Heart left ventricle (tissue), 16 donors: Measurements from ENCODE around the gene PRKACG. TPM values are rescaled to one million over a fixed set of nuclear protein-coding genes. Genes with fewer than 3 reads are reported as not detected.

ENCODE experiments used
- ATAC-seq, 4 donors: fragments of 200-7000 bp; cut with Tn5 transposase; one replicate each; pipeline ENCODE4 v1.9.1; 2020 to 2022; ENCODE audit warnings: moderate library complexity in 4 of 4, mild to moderate bottlenecking in 3 of 4, moderate number of reproducible peaks in 1 of 4
- DNase-seq, 5 donors: peaks; one replicate each; pipeline ENCODE4 v3.0.0-alpha.2; 2020
- H3K27ac ChIP-seq, 12 donors: fragments of 200-600 bp; sonication (generic) in 4 of 12; one replicate each; pipeline versions ENCODE4 v1.5.0 to v1.8.0; 2016 to 2022; ENCODE audit warnings: mild to moderate bottlenecking in 2 of 12
- H3K27me3 ChIP-seq, 9 donors: fragments of 200-600 bp; sonication (generic) in 2 of 9; one replicate each; pipeline versions ENCODE4 v1.5.1 to v1.8.0; 2016 to 2022; ENCODE audit warnings: mild to moderate bottlenecking in 3 of 9
- H3K36me3 ChIP-seq, 9 donors: fragments of 200-600 bp; sonication (generic) in 2 of 9; one replicate each; pipeline versions ENCODE4 v1.5.0 to v1.8.0; 2018 to 2022; ENCODE audit warnings: mild to moderate bottlenecking in 2 of 9
- H3K4me1 ChIP-seq, 12 donors: fragments of 200-600 bp; sonication (generic) in 4 of 12; one replicate each; pipeline versions ENCODE4 v1.5.0 to v1.8.0; 2016 to 2022; ENCODE audit warnings: mild to moderate bottlenecking in 3 of 12
- H3K4me3 ChIP-seq, 12 donors: fragments of 200-600 bp; sonication (generic) in 4 of 12; one replicate each; pipeline versions ENCODE4 v1.5.0 to v1.8.0; 2017 to 2022; ENCODE audit warnings: mild to moderate bottlenecking in 9 of 12, moderate library complexity in 4 of 12
- H3K9me3 ChIP-seq, 12 donors: fragments of 200-600 bp; sonication (generic) in 4 of 12; one replicate each; pipeline versions ENCODE4 v1.5.0 to v1.8.0; 2016 to 2022; ENCODE audit warnings: mild to moderate bottlenecking in 1 of 12
- POLR2A ChIP-seq, 2 donors: fragments of 450-650 bp; IDR thresholded peaks; one replicate each; pipeline ENCODE4 v1.6.1; 2017; ENCODE audit warnings: antibody characterized with exemption in 2 of 2, mild to moderate bottlenecking in 2 of 2, moderate library complexity in 2 of 2
- WGBS, 4 donors: extraction: QIAGEN DNeasy Blood & Tissue Kit in 2 of 4; methylation state at CpG; one replicate each; pipeline versions ENCODE4 v1.1.5 to v1.1.7; 2013 to 2018; 5-methylcytosine and 5-hydroxymethylcytosine counted together
- intact Hi-C, 10 donors: fragments of 100-400 bp; cut with DNase I; formaldehyde crosslinking; loops; one replicate each; pipeline versions ENCODE4 v1.11.1 to v1.14.2; 2022
- polyA plus RNA-seq, 2 donors: library from polyadenylated mRNA; stranded (reverse); fragments of 200-250 nt; gene quantifications; one replicate each; pipeline ENCODE4 v1.2.3, GENCODE V29; 2013
- total RNA-seq, 9 donors: library from RNA; depleted of rRNA in 2 of 9; stranded (reverse); fragments of >200 nt in 2 of 9; fragmentation: NEBNext Ultra II Directional in 3 of 9; extraction: Animal tissue kit (Norgen Biotek cat#: 25700) in 3 of 9; gene quantifications; one replicate each; pipeline versions ENCODE4 v1.1.0 to v1.2.4, GENCODE V29; 2016 to 2023
- TF ChIP-seq, protein P1 (sequence below), 12 donors: fragments of 200-600 bp; sonication (generic) in 4 of 12; IDR thresholded peaks; one replicate each; pipeline versions ENCODE4 v1.5.0 to v1.8.0; 2018 to 2022; ENCODE audit warnings: antibody characterized with exemption in 12 of 12, mild to moderate bottlenecking in 5 of 12
- donor health status: ischemic (EF 13 %, LVEDD 7.1; RV severe dilation, severe dysfunction).
- donor health status: healthy with polysubstance abuse.
- donor health status: DM: no; HTN: yes; CAD: no.
- donor health status: DM: no; HTN: no; CAD: no.
- donor health status: ischemic (EF 25% LVEDD 6.9; RV normal size, moderate dysfunction).
- donor health status: ischemic (EF 25% LVEDD 5.7; RV mildly dilated, moderate dysfunction).
- donor health status: healthy.
- donor health status: DM: yes; HTN: yes; CAD: no.
- donor health status: ischemic (EF 35%, LVEDD 5.7; RV mildly dilated, moderate dysfunction).
- donor health status: nonischemic (EF 11% LVEDD 7.7; RV severe dilation, severe dysfunction).
- donor health status: DM: yes; HTN: yes; CAD: no.
- donor health status: PGD.
- donor health status: ischemic (EF 29% LVEDD 5.4; RV normal size, mild dysfunction).
- donor health status: nonischemic (EF 23%, LVEDD 6.1; RV moderate dilation, normal function).

PRKACG gene
- total and polyA plus RNA-seq, 11 donors = not detected

DNA sequence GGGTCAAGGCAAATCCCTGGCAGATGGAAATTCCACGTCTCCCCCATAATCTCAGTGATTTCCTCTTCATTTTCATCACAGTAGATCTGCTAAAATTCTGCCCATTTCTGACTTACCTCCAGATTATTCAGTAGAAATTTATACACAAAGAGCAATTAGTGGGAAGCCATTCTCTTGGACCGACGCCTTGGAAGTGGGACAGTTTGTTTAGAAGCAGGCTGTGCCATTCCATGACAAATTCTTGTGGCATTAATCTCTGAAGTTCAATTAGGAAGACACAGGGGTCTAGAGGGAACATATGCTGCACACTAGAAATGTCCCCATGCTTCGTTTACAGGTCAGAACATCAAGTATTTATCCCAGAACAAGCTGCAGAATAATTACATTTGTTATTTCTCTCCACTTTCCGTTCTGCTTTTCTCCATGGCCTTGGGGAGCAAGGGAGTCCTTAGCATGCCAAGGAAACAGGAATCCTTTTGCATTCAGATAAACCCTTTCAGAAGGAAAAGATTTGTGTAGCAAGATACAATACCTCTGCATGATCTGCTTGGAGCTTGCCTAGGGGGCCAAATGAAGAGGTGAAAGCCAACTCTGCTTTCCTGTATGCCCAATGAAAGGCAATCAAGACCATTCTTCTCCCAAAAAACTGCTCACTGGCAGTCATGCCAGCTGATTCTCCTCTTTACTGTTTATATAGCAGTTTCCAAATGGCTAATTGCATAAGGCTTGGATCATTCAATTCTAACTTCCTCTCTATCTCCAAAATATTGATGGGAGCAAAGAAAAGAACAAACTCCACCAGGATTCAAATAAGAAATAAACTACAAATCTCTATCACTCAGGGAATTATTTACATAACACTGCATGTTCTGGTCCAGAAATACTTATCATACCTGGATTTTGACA lies 2.5 kb upstream of the PRKACG start:
- no peak for TF ChIP-seq POLR2A (IDR thresholded peaks at IDR 0.05)
- TF ChIP-seq, protein P1, sequence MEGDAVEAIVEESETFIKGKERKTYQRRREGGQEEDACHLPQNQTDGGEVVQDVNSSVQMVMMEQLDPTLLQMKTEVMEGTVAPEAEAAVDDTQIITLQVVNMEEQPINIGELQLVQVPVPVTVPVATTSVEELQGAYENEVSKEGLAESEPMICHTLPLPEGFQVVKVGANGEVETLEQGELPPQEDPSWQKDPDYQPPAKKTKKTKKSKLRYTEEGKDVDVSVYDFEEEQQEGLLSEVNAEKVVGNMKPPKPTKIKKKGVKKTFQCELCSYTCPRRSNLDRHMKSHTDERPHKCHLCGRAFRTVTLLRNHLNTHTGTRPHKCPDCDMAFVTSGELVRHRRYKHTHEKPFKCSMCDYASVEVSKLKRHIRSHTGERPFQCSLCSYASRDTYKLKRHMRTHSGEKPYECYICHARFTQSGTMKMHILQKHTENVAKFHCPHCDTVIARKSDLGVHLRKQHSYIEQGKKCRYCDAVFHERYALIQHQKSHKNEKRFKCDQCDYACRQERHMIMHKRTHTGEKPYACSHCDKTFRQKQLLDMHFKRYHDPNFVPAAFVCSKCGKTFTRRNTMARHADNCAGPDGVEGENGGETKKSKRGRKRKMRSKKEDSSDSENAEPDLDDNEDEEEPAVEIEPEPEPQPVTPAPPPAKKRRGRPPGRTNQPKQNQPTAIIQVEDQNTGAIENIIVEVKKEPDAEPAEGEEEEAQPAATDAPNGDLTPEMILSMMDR (IDR thresholded peaks at IDR 0.05) = no peak
- Histone ChIP-seq H3K27me3 (no peaks in the 10 kb centered on the region), H3K36me3 (no peaks in the 10 kb centered on the region), H3K9me3 (no peaks in the 10 kb centered on the region), H3K4me1 (peaks cover 0 to 7% (median 0%) of the 10 kb centered on the region in 12 donors), H3K4me3 (no peak overlapping the region), H3K27ac (no peak overlapping the region)
- intact Hi-C loops = no loop called here
- ATAC-seq (no peak), DNase-seq (no peak)
- WGBS, 4 donors = 69 to 79% (median 74%) methylated on average over 5 of the region's 5 CpGs

DNA sequence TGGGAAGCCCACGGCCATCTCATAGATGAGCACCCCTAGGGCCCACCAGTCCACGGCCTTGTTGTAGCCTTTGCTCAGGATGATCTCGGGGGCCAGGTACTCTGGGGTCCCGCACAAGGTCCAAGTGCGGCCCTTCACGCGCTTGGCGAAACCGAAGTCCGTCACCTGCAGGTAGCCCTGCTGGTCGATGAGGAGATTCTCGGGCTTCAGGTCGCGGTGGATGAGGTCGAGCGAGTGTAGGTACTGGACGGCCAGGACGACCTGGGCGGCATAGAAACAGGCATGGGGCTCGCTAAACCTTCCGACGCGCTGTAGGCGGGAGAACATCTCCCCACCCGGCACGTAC lies 558 bp downstream of the PRKACG start:
- no peak for TF ChIP-seq POLR2A (IDR thresholded peaks at IDR 0.05)
- TF ChIP-seq, protein P1 (IDR thresholded peaks at IDR 0.05) = no peak
- Histone ChIP-seq H3K27me3 (no peaks in the 10 kb centered on the region), H3K9me3 (no peaks in the 10 kb centered on the region), H3K27ac (no peak overlapping the region), H3K36me3 (peaks cover 0 to 12% (median 0%) of the 10 kb centered on the region in 9 donors), H3K4me3 (no peak overlapping the region), H3K4me1 (peaks cover 0 to 7% (median 0%) of the 10 kb centered on the region in 12 donors)
- no peak for DNase-seq
- ATAC-seq = peak in 1 of 4 donors; percentile 22
- WGBS, 4 donors = 97 to 98% (median 97%) methylated on average over 25 to 26 of the region's 26 CpGs
- intact Hi-C loops = loop anchor here in 1 of 10 donors (5.0 kb wide), 1 partner anchor 416 kb away; no protein-coding TSS in a partner anchor

DNA sequence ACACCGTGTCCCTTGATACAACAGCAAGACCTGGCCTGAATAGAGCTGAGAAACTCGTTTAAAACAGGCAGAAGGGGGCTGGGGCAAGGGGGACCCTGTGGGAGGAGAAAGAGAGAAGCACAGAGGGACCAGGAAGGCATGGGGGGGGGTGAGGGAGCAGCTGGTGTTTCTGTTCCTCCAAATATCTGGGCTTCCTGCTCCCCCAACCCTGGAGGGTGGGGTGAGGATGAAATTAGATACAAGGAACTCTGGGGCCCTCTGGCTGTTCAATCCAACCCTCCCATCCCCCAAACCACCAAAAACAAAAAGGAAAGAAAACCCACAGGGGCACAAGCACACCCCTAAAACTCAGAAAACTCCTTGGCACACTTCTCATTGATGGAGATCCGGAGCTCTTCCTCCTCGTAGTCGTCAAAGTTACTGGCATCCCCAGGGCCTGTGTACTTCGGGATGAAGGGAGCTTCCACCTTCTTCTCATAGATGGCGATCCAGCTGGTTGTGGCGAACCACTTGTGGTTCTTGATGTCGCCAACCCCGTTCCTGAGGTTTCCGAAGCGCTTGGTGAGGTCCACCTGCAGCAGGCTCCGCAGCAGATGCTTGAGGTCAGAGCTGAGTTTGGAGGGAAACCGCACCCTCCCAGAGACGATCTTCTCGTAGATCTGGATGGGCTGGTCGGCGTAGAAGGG lies 1.1 kb downstream of the PRKACG start:
- DNase-seq (no peak), ATAC-seq (no peak)
- 76 to 87% (median 81%) methylated on average over 16 to 18 of the region's 18 CpGs for WGBS, 4 donors
- Histone ChIP-seq H3K9me3 (no peaks in the 10 kb centered on the region), H3K36me3 (peaks cover 0 to 12% (median 0%) of the 10 kb centered on the region in 9 donors), H3K27me3 (no peaks in the 10 kb centered on the region), H3K4me3 (no peak overlapping the region), H3K27ac (no peak overlapping the region), H3K4me1 (peaks cover 0 to 7% (median 0%) of the 10 kb centered on the region in 12 donors)
- TF ChIP-seq, protein P1 (IDR thresholded peaks at IDR 0.05) = no peak
- no peak for TF ChIP-seq POLR2A (IDR thresholded peaks at IDR 0.05)
- intact Hi-C loops = loop anchor here in 1 of 10 donors (5.0 kb wide), 1 partner anchor 416 kb away; no protein-coding TSS in a partner anchor

DNA sequence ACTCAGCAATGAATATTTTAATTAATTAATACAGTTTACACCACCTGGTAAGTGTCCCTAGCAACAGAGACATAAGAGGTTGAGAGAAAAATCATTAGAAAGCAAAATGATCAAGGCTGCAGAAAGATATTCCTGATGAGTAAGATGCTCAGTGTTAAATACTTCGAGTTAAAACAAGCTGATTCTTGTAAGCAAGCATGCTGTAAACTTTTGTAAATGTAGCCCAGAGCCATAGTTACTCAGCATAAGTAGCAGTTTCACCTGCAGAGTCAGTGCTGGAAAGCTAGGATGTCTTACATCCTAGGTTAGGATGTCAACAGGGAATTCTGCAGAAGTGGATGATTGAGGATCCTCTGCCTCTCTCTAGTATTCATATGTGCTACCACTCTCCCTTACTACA lies 4.2 kb downstream of the PRKACG start:
- 63 to 82% (median 67%) methylated on average over 1 of the region's 1 CpG for WGBS, 4 donors
- Histone ChIP-seq H3K9me3 (no peaks in the 10 kb centered on the region), H3K4me1 (no peaks in the 10 kb centered on the region), H3K36me3 (peaks cover 0 to 12% (median 0%) of the 10 kb centered on the region in 9 donors), H3K27me3 (no peaks in the 10 kb centered on the region), H3K27ac (no peak overlapping the region), H3K4me3 (no peak overlapping the region)
- intact Hi-C loops = loop anchor here in 4 of 10 donors (5.0 to 10.0 kb wide), 4 partner anchors 155 to 425 kb away; no protein-coding TSS in a partner anchor
- TF ChIP-seq POLR2A (IDR thresholded peaks at IDR 0.05) = no peak
- TF ChIP-seq, protein P1 (IDR thresholded peaks at IDR 0.05) = no peak
- ATAC-seq (no peak), DNase-seq (no peak)
